Transverse colon (tissue), 4 donors: Measurements from ENCODE around the gene RALGAPA2. TPM values are rescaled to one million over a fixed set of nuclear protein-coding genes. Genes with fewer than 3 reads are reported as not detected.

ENCODE experiments used
- DNase-seq: peaks from one replicate; pipeline ENCODE4 v3.0.0-alpha.2; 2019
- H3K27ac ChIP-seq, 4 donors: fragments of 200-600 bp; sonication (generic); 2 replicates each; pipeline ENCODE4 v1.5.1; 2016 to 2018; ENCODE audit warnings: inconsistent platforms in 4 of 4
- H3K27me3 ChIP-seq: fragments of 200-600 bp; sonication (generic); 2 replicates; pipeline ENCODE4 v1.5.1; 2017; ENCODE audit warnings: inconsistent platforms
- H3K36me3 ChIP-seq, 4 donors: fragments of 200-600 bp; sonication (generic); 2 replicates each; pipeline ENCODE4 v1.5.1; 2017 to 2019; ENCODE audit warnings: inconsistent platforms in 4 of 4
- H3K4me1 ChIP-seq, 4 donors: fragments of 200-600 bp; sonication (generic); 2 replicates each; pipeline ENCODE4 v1.5.1; 2017 to 2020; ENCODE audit warnings: inconsistent platforms in 4 of 4
- H3K4me3 ChIP-seq, 4 donors: fragments of 200-600 bp; sonication (generic); 1 replicate in 1 of 4; 2 replicates in 3 of 4; pipeline versions ENCODE4 v1.5.1 to v1.6.1; 2017 to 2019; ENCODE audit warnings: inconsistent platforms in 4 of 4
- H3K9me3 ChIP-seq, 2 donors: fragments of 200-600 bp; sonication (generic); 2 replicates each; pipeline ENCODE4 v1.5.1; 2017 to 2019; ENCODE audit warnings: inconsistent platforms in 2 of 2
- CTCF ChIP-seq, 5 experiments: fragments of 200-600 bp in 3 of 5; fragments of 450-650 bp in 2 of 5; sonication (generic) in 3 of 5; IDR thresholded peaks; 1 replicate in 2 of 5; 2 replicates in 3 of 5; pipeline ENCODE4 v1.5.1; 2016 to 2017; ENCODE audit warnings: antibody characterized with exemption in 5 of 5, inconsistent platforms in 3 of 5, mild to moderate bottlenecking in 2 of 5, moderate library complexity in 1 of 5
- EP300 ChIP-seq: sonication (generic); formaldehyde crosslinking; IDR thresholded peaks from one replicate; pipeline ENCODE4 v1.6.1; 2017; ENCODE audit warnings: antibody characterized with exemption, low read depth
- POLR2A ChIP-seq: fragments of 450-650 bp; IDR thresholded peaks from one replicate; pipeline ENCODE4 v1.6.1; 2016; ENCODE audit warnings: antibody characterized with exemption, mild to moderate bottlenecking, moderate library complexity
- POLR2AphosphoS5 ChIP-seq, 3 donors: sonication (generic); formaldehyde crosslinking; IDR thresholded peaks; one replicate each; pipeline ENCODE4 v1.6.1; 2016; ENCODE audit warnings: antibody characterized with exemption in 3 of 3
- WGBS, 2 donors: methylation state at CpG; one replicate each; pipeline ENCODE4 v1.1.5; 2018; ENCODE audit warnings: low coverage in 1 of 2; 5-methylcytosine and 5-hydroxymethylcytosine counted together
- in situ Hi-C, 4 donors: fragments of 200-750 bp; cut with MboI; loops; one replicate each; pipeline versions ENCODE4 v1.15.0 to v1.15.1; 2017; ENCODE audit warnings: low sequenced_read_pairs in 3 of 4, low pct_ligation_motif_present in 1 of 4, low pct_unique_long_range_greater_than_20kb in 1 of 4
- intact Hi-C: fragments of 100-400 bp; cut with DNase I; formaldehyde crosslinking; loops from one replicate; pipeline ENCODE4 v1.15.1; 2023; ENCODE audit warnings: low total_unique reads
- small RNA-seq, 4 donors: library from RNA; depleted of rRNA; stranded (forward); fragments of <200 nt; gene quantifications; one replicate each; pipeline ENCODE3, GENCODE V24; 2016
- total RNA-seq, 4 donors: library from RNA; depleted of rRNA; stranded (reverse); fragments of >200 nt; gene quantifications; one replicate each; pipeline ENCODE4 v1.1.0, GENCODE V29; 2016

Gene RALGAPA2
- total RNA-seq, 4 donors from 2014 or later, result 29.5 to 84.0 (median 66.5) TPM

GRCh38 chr20:20353576-20353975 lies 358.9 kb downstream of the RALGAPA2 start:
- peaks cover 3% of the 10 kb centered on the region for H3K27me3 ChIP-seq
- DNase-seq, result no peak
- TF ChIP-seq CTCF (IDR thresholded peaks at IDR 0.05), result no peak
- TF ChIP-seq POLR2AphosphoS5 (IDR thresholded peaks at IDR 0.05), result no peak
- TF ChIP-seq EP300, result no peak
- TF ChIP-seq POLR2A, result no peak
- H3K9me3 ChIP-seq, result no peaks in the 10 kb centered on the region
- H3K4me3 ChIP-seq, result no peak overlapping the region
- H3K4me1 ChIP-seq, result no peaks in the 10 kb centered on the region
- in situ Hi-C loops (loop anchor here in 3 of 4 donors (25.0 kb wide), 1 partner anchor 209 kb away; no protein-coding TSS in a partner anchor), intact Hi-C loops (no loop called here)
- WGBS, 2 donors, result 65% methylated on average over 3 of the region's 3 CpGs
- H3K36me3 ChIP-seq, result no peaks in the 10 kb centered on the region
- H3K27ac ChIP-seq, result no peak overlapping the region

GRCh38 chr20:20344476-20344875 lies 368.0 kb downstream of the RALGAPA2 start:
- no peak overlapping the region for H3K4me3 ChIP-seq
- no peaks in the 10 kb centered on the region for H3K36me3 ChIP-seq
- no peak for TF ChIP-seq POLR2A
- no peak for TF ChIP-seq CTCF (IDR thresholded peaks at IDR 0.05)
- no peak for TF ChIP-seq EP300
- no peak for TF ChIP-seq POLR2AphosphoS5 (IDR thresholded peaks at IDR 0.05)
- DNase-seq, result no peak
- H3K9me3 ChIP-seq, result no peaks in the 10 kb centered on the region
- H3K27ac ChIP-seq, result no peak overlapping the region
- H3K27me3 ChIP-seq, result peaks cover 7% of the 10 kb centered on the region
- no peaks in the 10 kb centered on the region for H3K4me1 ChIP-seq
- intact Hi-C loops (no loop called here), in situ Hi-C loops (no loop called here)
- WGBS, 2 donors, result 75 to 83% methylated on average over 4 of the region's 4 CpGs

- intact Hi-C loops (no loop called here), in situ Hi-C loops (no loop called here)
- Histone ChIP-seq H3K27ac (no peak overlapping the region), H3K36me3 (no peaks in the 10 kb centered on the region), H3K27me3 (peaks cover 7% of the 10 kb centered on the region), H3K4me1 (no peaks in the 10 kb centered on the region), H3K9me3 (no peaks in the 10 kb centered on the region), H3K4me3 (no peak overlapping the region)
- no peak for DNase-seq
- TF ChIP-seq CTCF (IDR thresholded peaks at IDR 0.05) (no peak), EP300 (no peak), POLR2AphosphoS5 (IDR thresholded peaks at IDR 0.05) (no peak), POLR2A (no peak)
- WGBS, 2 donors, result 77 to 84% methylated on average over 4 to 7 of the region's 7 CpGs
Measured at GRCh38 chr20:20343932-20344331, 368.5 kb downstream of the RALGAPA2 start.

Small RNAs within 50 kb of the gene (small RNA-seq; reads per million reads assigned to genes)
- 0 reads per million in 4 donors for gene EIF4E2P1
- gene RN7SL607P, result 0 reads per million in 4 donors
